Head of caudate nucleus (tissue), 42 donors: ENCODE measurements around the gene CCDC167.
A peak's percentile ranks its signal among the peaks of the same experiment; 100 is the strongest.

ENCODE experiments used
- DNase-seq, 42 donors: peaks; one replicate each; pipeline versions ENCODE4 v3.0.0 to v3.0.0-alpha.2; 2020 to 2021; ENCODE audit warnings: mixed read lengths in 7 of 42
- intact Hi-C: fragments of 100-400 bp; cut with DNase I; formaldehyde crosslinking; loops from one replicate; pipeline ENCODE4 v1.15.0; 2022

Gene CCDC167

GRCh38 chr6:37531437-37532036, 31.8 kb upstream of the CCDC167 start:
- intact Hi-C loops, result no loop called here
- no peak for DNase-seq

- no peak for DNase-seq
- intact Hi-C loops, result no loop called here
Observed at GRCh38 chr6:37531026-37531425, 31.3 kb upstream of the CCDC167 start.

GRCh38 chr6:37530297-37530696, 30.6 kb upstream of the CCDC167 start:
- intact Hi-C loops, result no loop called here
- DNase-seq, result no peak

GRCh38 chr6:37528541-37528940, 28.8 kb upstream of the CCDC167 start:
- intact Hi-C loops, result no loop called here
- DNase-seq, result no peak

GRCh38 chr6:37525460-37526357, 26.0 kb upstream of the CCDC167 start:
- intact Hi-C loops, result no loop called here
- DNase-seq, result no peak

GRCh38 chr6:37524970-37525318, 25.3 kb upstream of the CCDC167 start:
- no peak for DNase-seq
- intact Hi-C loops, result no loop called here

GRCh38 chr6:37524025-37524969, 24.6 kb upstream of the CCDC167 start:
- DNase-seq, result no peak
- intact Hi-C loops, result no loop called here

GRCh38 chr6:37523412-37523811, 23.7 kb upstream of the CCDC167 start:
- intact Hi-C loops, result no loop called here
- DNase-seq, result no peak

- intact Hi-C loops, result no loop called here
- no peak for DNase-seq
Observed at GRCh38 chr6:37522836-37523235, 23.1 kb upstream of the CCDC167 start.

GRCh38 chr6:37521674-37522073, 22.0 kb upstream of the CCDC167 start:
- no peak for DNase-seq
- intact Hi-C loops, result no loop called here

- DNase-seq, result no peak
- intact Hi-C loops, result no loop called here
Observed at GRCh38 chr6:37520926-37521325, 21.2 kb upstream of the CCDC167 start.

GRCh38 chr6:37519461-37519860, 19.8 kb upstream of the CCDC167 start:
- DNase-seq, result no peak
- intact Hi-C loops, result no loop called here

GRCh38 chr6:37518116-37518515, 18.4 kb upstream of the CCDC167 start:
- intact Hi-C loops, result no loop called here
- DNase-seq, result no peak

- no peak for DNase-seq
- intact Hi-C loops, result no loop called here
Observed at GRCh38 chr6:37517411-37517812, 17.7 kb upstream of the CCDC167 start.

- intact Hi-C loops, result no loop called here
Observed at GRCh38 chr6:37516920-37517405, 17.3 kb upstream of the CCDC167 start.

GRCh38 chr6:37516076-37516919, 16.6 kb upstream of the CCDC167 start:
- peak in 41 of 42 donors; percentile 46 to 84 (median 67) for DNase-seq
- intact Hi-C loops, result no loop called here

More at GRCh38 chr6:37516920-37517405, 17.3 kb upstream of the CCDC167 start:
- no peak for DNase-seq

GRCh38 chr6:37515712-37516075, 16.0 kb upstream of the CCDC167 start:
- intact Hi-C loops, result no loop called here
- DNase-seq, result no peak

GRCh38 chr6:37514837-37515236, 15.1 kb upstream of the CCDC167 start:
- intact Hi-C loops, result no loop called here
- peak in 7 of 42 donors; percentile 34 to 63 (median 42) for DNase-seq

- intact Hi-C loops, result no loop called here
- DNase-seq, result no peak
Observed at GRCh38 chr6:37514321-37514771, 14.7 kb upstream of the CCDC167 start.
